ENCODE results near the gene MOV10L1.

DNA sequence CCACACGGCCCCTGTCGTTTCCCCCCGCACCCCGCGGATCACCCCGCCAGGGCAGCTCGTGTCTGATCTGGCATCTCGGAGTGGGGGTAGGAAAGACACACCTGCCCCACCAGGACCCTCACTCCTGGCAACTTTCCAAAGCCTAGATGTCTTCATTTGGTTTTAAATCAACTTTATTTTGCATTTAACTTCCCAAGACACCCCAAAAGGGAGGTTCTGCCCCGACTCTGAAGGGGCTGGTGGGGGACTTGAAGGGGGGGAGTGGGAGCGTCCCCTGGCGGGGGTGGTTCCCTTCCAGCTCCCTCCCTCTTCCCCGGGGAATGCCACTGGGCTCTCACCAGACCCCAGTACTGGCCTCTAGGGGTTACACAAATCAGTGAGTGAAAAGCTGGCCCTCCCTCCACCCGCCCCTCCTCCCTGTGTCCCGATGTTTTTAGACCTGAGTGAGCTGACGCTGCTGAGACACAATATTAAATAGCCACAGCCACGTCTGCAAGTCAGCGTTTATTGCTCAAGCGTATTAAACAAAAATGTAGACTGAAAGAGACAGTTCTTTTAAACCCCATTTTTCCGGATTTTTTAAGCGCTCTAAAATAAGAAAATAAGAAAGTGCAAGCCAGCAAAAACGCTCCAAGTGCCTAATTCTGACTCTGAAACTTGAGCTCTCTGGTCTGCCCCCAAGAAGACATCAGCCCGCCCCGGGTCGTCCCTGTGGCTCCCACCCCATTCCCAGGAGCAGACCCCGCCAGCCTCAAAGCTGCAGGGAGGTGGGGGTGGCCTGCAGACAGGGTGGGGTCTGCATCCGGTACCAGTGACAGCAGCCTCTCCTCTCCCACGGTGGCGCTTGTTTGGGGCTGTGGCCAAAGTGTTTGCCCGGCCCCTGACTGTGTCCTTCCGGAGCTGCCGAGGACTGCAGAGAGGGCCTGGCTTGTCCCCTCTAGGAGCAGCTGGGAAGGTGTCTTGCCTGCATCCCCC lies 30.6 kb upstream of the MOV10L1 start:
- no peak for TF ChIP-seq EZH2 (IDR thresholded peaks at IDR 0.05; ENCODE audit: borderline replicate concordance, low read length)
- TF ChIP-seq, protein P1, sequence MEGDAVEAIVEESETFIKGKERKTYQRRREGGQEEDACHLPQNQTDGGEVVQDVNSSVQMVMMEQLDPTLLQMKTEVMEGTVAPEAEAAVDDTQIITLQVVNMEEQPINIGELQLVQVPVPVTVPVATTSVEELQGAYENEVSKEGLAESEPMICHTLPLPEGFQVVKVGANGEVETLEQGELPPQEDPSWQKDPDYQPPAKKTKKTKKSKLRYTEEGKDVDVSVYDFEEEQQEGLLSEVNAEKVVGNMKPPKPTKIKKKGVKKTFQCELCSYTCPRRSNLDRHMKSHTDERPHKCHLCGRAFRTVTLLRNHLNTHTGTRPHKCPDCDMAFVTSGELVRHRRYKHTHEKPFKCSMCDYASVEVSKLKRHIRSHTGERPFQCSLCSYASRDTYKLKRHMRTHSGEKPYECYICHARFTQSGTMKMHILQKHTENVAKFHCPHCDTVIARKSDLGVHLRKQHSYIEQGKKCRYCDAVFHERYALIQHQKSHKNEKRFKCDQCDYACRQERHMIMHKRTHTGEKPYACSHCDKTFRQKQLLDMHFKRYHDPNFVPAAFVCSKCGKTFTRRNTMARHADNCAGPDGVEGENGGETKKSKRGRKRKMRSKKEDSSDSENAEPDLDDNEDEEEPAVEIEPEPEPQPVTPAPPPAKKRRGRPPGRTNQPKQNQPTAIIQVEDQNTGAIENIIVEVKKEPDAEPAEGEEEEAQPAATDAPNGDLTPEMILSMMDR (IDR thresholded peaks at IDR 0.05; ENCODE audit: low read length) = no peak
